Measurements from ENCODE around the gene PACSIN1.

The PACSIN1 gene

GRCh38 chr6:34487536-34487935, 21.7 kb downstream of the PACSIN1 start:
- Histone ChIP-seq H3F3A (ENCODE audit: insufficient read depth, low read length) (peaks cover 7% of the 10 kb centered on the region; the same call in 1 of the 2 replicates), H3K4me2 (ENCODE audit: low read depth, low read length) (no peak overlapping the region), H3K4me1 (ENCODE audit: low read length) (peaks cover 13% of the 10 kb centered on the region), H3K27ac (ENCODE audit: low read length) (no peak overlapping the region), H2AFZ (ENCODE audit: low read length) (no peak overlapping the region), H3K4me3 (ENCODE audit: low read length) (no peak overlapping the region), H3K9me3 (replicated peaks; ENCODE audit: insufficient read depth, low read length) (no peaks in the 10 kb centered on the region), H3K27me3 (replicated peaks; ENCODE audit: insufficient read depth, low read length) (no peaks in the 10 kb centered on the region), H3K36me3 (replicated peaks; ENCODE audit: insufficient read depth, low read length) (no peaks in the 10 kb centered on the region), H3K79me2 (ENCODE audit: low read length) (peaks cover 11% of the 10 kb centered on the region), H3K9ac (ENCODE audit: low read length) (no peak overlapping the region), H4K20me1 (ENCODE audit: insufficient read depth, low read length) (no peaks in the 10 kb centered on the region), H3K9me2 (replicated peaks; ENCODE audit: insufficient read depth, low read length) (no peaks in the 10 kb centered on the region)
- TF ChIP-seq EZH2 (optimal IDR thresholded peaks at IDR 0.05; ENCODE audit: low read depth, low read length) (no peak), EZH2phosphoT487 (IDR thresholded peaks at IDR 0.05; ENCODE audit: low read length) (no peak), CTCF (IDR thresholded peaks at IDR 0.05; ENCODE audit: low read length) (no peak)
- DNase-seq, result no peak

DNA sequence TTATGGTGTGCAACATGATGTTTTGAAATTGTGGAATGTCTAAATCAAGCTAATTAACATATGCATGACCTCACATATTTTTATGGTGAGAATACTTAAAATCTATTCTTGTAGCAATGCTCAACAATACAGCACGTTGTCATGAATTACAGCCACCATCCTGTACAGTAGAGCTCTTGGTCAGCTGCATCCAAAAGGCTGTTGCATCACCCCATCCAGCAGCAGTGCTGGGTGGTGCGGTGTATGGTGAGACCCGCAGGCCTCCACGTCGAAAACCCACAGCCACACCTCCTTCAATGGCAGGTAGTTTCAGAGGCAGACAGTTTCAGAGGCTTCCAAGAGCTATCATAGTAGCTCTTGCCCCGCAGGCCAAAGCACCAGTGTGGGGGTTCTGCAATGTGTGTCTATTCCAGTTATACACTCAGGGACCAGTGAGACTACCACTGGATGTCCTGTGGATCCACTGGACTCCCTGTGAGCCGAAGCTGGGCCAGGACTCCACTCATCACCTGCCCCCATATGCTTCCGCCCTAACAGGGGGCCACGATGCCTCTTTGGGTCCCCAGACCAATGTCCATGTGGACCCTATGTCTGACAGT, 23.4 kb downstream of the PACSIN1 start:
- no peak for DNase-seq
- H3K79me2 ChIP-seq (ENCODE audit: low read length), result peaks cover 11% of the 10 kb centered on the region
- no peaks in the 10 kb centered on the region for H3K27me3 ChIP-seq (replicated peaks; ENCODE audit: insufficient read depth, low read length)
- H4K20me1 ChIP-seq (ENCODE audit: insufficient read depth, low read length), result no peaks in the 10 kb centered on the region
- no peak overlapping the region for H3K27ac ChIP-seq (ENCODE audit: low read length)
- peaks cover 7% of the 10 kb centered on the region; the same call in 1 of the 2 replicates for H3F3A ChIP-seq (ENCODE audit: insufficient read depth, low read length)
- no peak overlapping the region for H3K4me3 ChIP-seq (ENCODE audit: low read length)
- H3K9ac ChIP-seq (ENCODE audit: low read length), result no peak overlapping the region
- no peaks in the 10 kb centered on the region for H3K9me2 ChIP-seq (replicated peaks; ENCODE audit: insufficient read depth, low read length)
- H3K4me2 ChIP-seq (ENCODE audit: low read depth, low read length), result no peak overlapping the region
- no peaks in the 10 kb centered on the region for H3K36me3 ChIP-seq (replicated peaks; ENCODE audit: insufficient read depth, low read length)
- H3K4me1 ChIP-seq (ENCODE audit: low read length), result peaks cover 6% of the 10 kb centered on the region
- no peaks in the 10 kb centered on the region for H3K9me3 ChIP-seq (replicated peaks; ENCODE audit: insufficient read depth, low read length)
- no peak for TF ChIP-seq EZH2phosphoT487 (IDR thresholded peaks at IDR 0.05; ENCODE audit: low read length)
- no peak for TF ChIP-seq EZH2 (optimal IDR thresholded peaks at IDR 0.05; ENCODE audit: low read depth, low read length)
- TF ChIP-seq CTCF (IDR thresholded peaks at IDR 0.05; ENCODE audit: low read length), result no peak
- no peak overlapping the region for H2AFZ ChIP-seq (ENCODE audit: low read length)

- H3K79me2 ChIP-seq (ENCODE audit: low read length), result peaks cover 7% of the 10 kb centered on the region
- H3K9me2 ChIP-seq (replicated peaks; ENCODE audit: insufficient read depth, low read length), result no peaks in the 10 kb centered on the region
- DNase-seq, result no peak
- no peaks in the 10 kb centered on the region for H3K27me3 ChIP-seq (replicated peaks; ENCODE audit: insufficient read depth, low read length)
- H3K4me2 ChIP-seq (ENCODE audit: low read depth, low read length), result no peak overlapping the region
- no peaks in the 10 kb centered on the region for H4K20me1 ChIP-seq (ENCODE audit: insufficient read depth, low read length)
- H3K4me1 ChIP-seq (ENCODE audit: low read length), result peaks cover 2% of the 10 kb centered on the region; the same call in 1 of the 2 replicates
- no peak overlapping the region for H3K27ac ChIP-seq (ENCODE audit: low read length)
- no peaks in the 10 kb centered on the region for H3K36me3 ChIP-seq (replicated peaks; ENCODE audit: insufficient read depth, low read length)
- no peak overlapping the region for H3K9ac ChIP-seq (ENCODE audit: low read length)
- no peak for TF ChIP-seq EZH2 (optimal IDR thresholded peaks at IDR 0.05; ENCODE audit: low read depth, low read length)
- no peak for TF ChIP-seq EZH2phosphoT487 (IDR thresholded peaks at IDR 0.05; ENCODE audit: low read length)
- no peak for TF ChIP-seq CTCF (IDR thresholded peaks at IDR 0.05; ENCODE audit: low read length)
- H2AFZ ChIP-seq (ENCODE audit: low read length), result no peak overlapping the region
- H3K9me3 ChIP-seq (replicated peaks; ENCODE audit: insufficient read depth, low read length), result no peaks in the 10 kb centered on the region
- no peak overlapping the region for H3K4me3 ChIP-seq (ENCODE audit: low read length)
- 0 out of 2 replicates have a peak, but pooled peaks cover 2% of the 10 kb centered on the region for H3F3A ChIP-seq (ENCODE audit: insufficient read depth, low read length)
These were observed 24.7 kb downstream of the PACSIN1 start for GRCh38 chr6:34490390-34491090.
